Suppressor macrophage (primary cell): Measurements from ENCODE around the gene CXCL12.

Source experiments
- DNase-seq, 4 experiments: peaks; one replicate each; pipeline ENCODE4 v3.0.0-alpha.2; 2020 to 2022

Gene CXCL12

GRCh38 chr10:44384601-44385025, 284 bp downstream of the CXCL12 start:
- no peak for DNase-seq

- DNase-seq, result no peak
Measured at GRCh38 chr10:44383749-44384600, 922 bp downstream of the CXCL12 start.

- DNase-seq, result no peak
Measured at GRCh38 chr10:44382981-44383748, 1.7 kb downstream of the CXCL12 start.

- DNase-seq, result no peak
Measured at GRCh38 chr10:44382131-44382858, 2.6 kb downstream of the CXCL12 start.

GRCh38 chr10:44380829-44381600, 3.9 kb downstream of the CXCL12 start:
- no peak for DNase-seq

- DNase-seq, result no peak
Measured at GRCh38 chr10:44379907-44380306, 5.0 kb downstream of the CXCL12 start.

GRCh38 chr10:44378626-44379025, 6.3 kb downstream of the CXCL12 start:
- no peak for DNase-seq

- DNase-seq, result no peak
Measured at GRCh38 chr10:44377651-44378310, 7.1 kb downstream of the CXCL12 start.

- DNase-seq, result no peak
Measured at GRCh38 chr10:44376472-44377099, 8.3 kb downstream of the CXCL12 start.

GRCh38 chr10:44374155-44374554, 10.7 kb downstream of the CXCL12 start:
- DNase-seq, result no peak

GRCh38 chr10:44373341-44373995, 11.4 kb downstream of the CXCL12 start:
- DNase-seq, result no peak

GRCh38 chr10:44372181-44372580, 12.7 kb downstream of the CXCL12 start:
- DNase-seq, result no peak

GRCh38 chr10:44370731-44371248, 14.1 kb downstream of the CXCL12 start:
- no peak for DNase-seq

GRCh38 chr10:44369854-44370253, 15.0 kb downstream of the CXCL12 start:
- DNase-seq, result no peak

- no peak for DNase-seq
Measured at GRCh38 chr10:44369296-44369695, 15.6 kb downstream of the CXCL12 start.

- no peak for DNase-seq
Measured at GRCh38 chr10:44368637-44369036, 16.3 kb downstream of the CXCL12 start.

GRCh38 chr10:44366941-44367630, 17.8 kb downstream of the CXCL12 start:
- no peak for DNase-seq

GRCh38 chr10:44364566-44364965, 20.3 kb downstream of the CXCL12 start:
- DNase-seq, result no peak

- no peak for DNase-seq
Measured at GRCh38 chr10:44363716-44364115, 21.2 kb downstream of the CXCL12 start.
